Activated CD4-positive, alpha-beta T cell treated with anti-CD3 and anti-CD28 coated beads, Interleukin-10, Interleukin-2, amounts not matched to agents 100 ng/mL and 50 ng/mL, durations not matched to agents 16 hours and 8 hours (primary cell): ENCODE results near the gene ERO1B.
"Not testable (repeated sequence)": the region's sequence is repeated elsewhere in the genome, so short reads cannot be mapped to it uniquely, and the experiment has no call there.

Experiments
- DNase-seq: peaks from one replicate; pipeline ENCODE4 v3.0.0-alpha.2; 2020

The ERO1B gene

GRCh38 chr1:236281654-236282424, at the start of gene ERO1B:
Gene ERO1B, minus strand, starts transcription at chr1:236281958. Its CDS starts 175 bp downstream, at chr1:236281783.
- DNase-seq = peak; percentile 97

- not testable (repeated sequence) for DNase-seq
These were observed 49.7 kb upstream of the ERO1B start for GRCh38 chr1:236331412-236331811.

- DNase-seq = no peak
These were observed 44.7 kb upstream of the ERO1B start for GRCh38 chr1:236326432-236326831.

- no peak for DNase-seq
These were observed 43.8 kb upstream of the ERO1B start for GRCh38 chr1:236325567-236325966.

GRCh38 chr1:236323819-236324411, 42.2 kb upstream of the ERO1B start:
- DNase-seq = no peak

GRCh38 chr1:236322566-236323409, 41.0 kb upstream of the ERO1B start:
- DNase-seq = no peak

- DNase-seq = no peak
These were observed 39.3 kb upstream of the ERO1B start for GRCh38 chr1:236321101-236321500.

GRCh38 chr1:236320671-236321070, 38.9 kb upstream of the ERO1B start:
- DNase-seq = no peak

GRCh38 chr1:236320214-236320613, 38.5 kb upstream of the ERO1B start:
- no peak for DNase-seq

GRCh38 chr1:236316437-236316836, 34.7 kb upstream of the ERO1B start:
- no peak for DNase-seq

GRCh38 chr1:236315518-236315917, 33.8 kb upstream of the ERO1B start:
- no peak for DNase-seq

- DNase-seq = no peak
These were observed 33.3 kb upstream of the ERO1B start for GRCh38 chr1:236315092-236315491.

GRCh38 chr1:236314050-236314449, 32.3 kb upstream of the ERO1B start:
- not testable (repeated sequence) for DNase-seq

GRCh38 chr1:236313427-236313826, 31.7 kb upstream of the ERO1B start:
- no peak for DNase-seq

- no peak for DNase-seq
These were observed 29.3 kb upstream of the ERO1B start for GRCh38 chr1:236311040-236311439.

- DNase-seq = no peak
These were observed 27.1 kb upstream of the ERO1B start for GRCh38 chr1:236308827-236309226.

- no peak for DNase-seq
These were observed 25.7 kb upstream of the ERO1B start for GRCh38 chr1:236307435-236307834.

- DNase-seq = no peak
These were observed 22.9 kb upstream of the ERO1B start for GRCh38 chr1:236304682-236305081.

GRCh38 chr1:236303675-236304074, 21.9 kb upstream of the ERO1B start:
- DNase-seq = no peak

- DNase-seq = peak; percentile 11
These were observed 21.2 kb upstream of the ERO1B start for GRCh38 chr1:236302941-236303340.

- no peak for DNase-seq
These were observed 20.2 kb upstream of the ERO1B start for GRCh38 chr1:236301958-236302335.

GRCh38 chr1:236301080-236301957, 19.6 kb upstream of the ERO1B start:
- DNase-seq = no peak

- no peak for DNase-seq
These were observed 15.4 kb upstream of the ERO1B start for GRCh38 chr1:236297161-236297560.
